H1 (cell line): ENCODE measurements around the gene WNT11. TPM values are rescaled to one million over a fixed set of nuclear protein-coding genes. Genes with fewer than 3 reads are reported as not detected.

ENCODE experiments used
- CTCF ChIA-PET: fragments of 300-600 bp; sonication (Branson Sonifier 250); formaldehyde crosslinking; loops from one replicate; lab custom pipeline; 2021; ENCODE audit not compliant: partially characterized antibody; lab: Charles Lee
- POLR2A ChIA-PET: fragments of 300-600 bp; sonication (Branson Sonifier 250); formaldehyde crosslinking; loops from one replicate; lab custom pipeline; 2021; ENCODE audit warnings: inconsistent platforms; ENCODE audit not compliant: partially characterized antibody; lab: Charles Lee
- DNase-seq, 2 experiments: peaks; one replicate each; pipeline versions ENCODE4 v3.0.0 to v3.0.0-alpha.2; 2010 to 2022; ENCODE audit warnings: low spot score in 2 of 2, low read depth in 1 of 2, mixed read lengths in 1 of 2
- FAIRE-seq: peaks from 2 replicates; lab custom pipeline; 2011; peaks lifted over from hg19 to GRCh38; lab: Jason Lieb, UNC
- H2AFZ ChIP-seq: 2 replicates; pipeline ENCODE4 v1.8.1; 2012; ENCODE audit warnings: low read length, inconsistent platforms
- H2AK5ac ChIP-seq: 2 replicates; pipeline ENCODE4 v1.6.1; 2013; ENCODE audit warnings: low read depth, low read length
- H2BK120ac ChIP-seq: replicated peaks from 2 replicates; pipeline ENCODE3; 2013; ENCODE audit warnings: low read depth, low read length, inconsistent platforms
- H2BK12ac ChIP-seq: 2 replicates; pipeline ENCODE4 v1.6.1; 2013; ENCODE audit warnings: low read depth, low read length
- H2BK15ac ChIP-seq: 2 replicates; pipeline ENCODE4 v1.6.1; 2013; ENCODE audit warnings: low read length
- H2BK20ac ChIP-seq: 2 replicates; pipeline ENCODE4 v1.6.1; 2013; ENCODE audit warnings: low read length
- H2BK5ac ChIP-seq: 2 replicates; pipeline ENCODE4 v1.6.1; 2013; ENCODE audit warnings: low read depth, low read length
- H3K14ac ChIP-seq: 2 replicates; pipeline ENCODE4 v1.6.1; 2013; ENCODE audit warnings: inconsistent platforms; ENCODE audit not compliant: insufficient read length
- H3K18ac ChIP-seq: 2 replicates; pipeline ENCODE4 v1.6.1; 2013; ENCODE audit warnings: low read length; ENCODE audit errors: extremely low read depth
- H3K23ac ChIP-seq: 2 replicates; pipeline ENCODE4 v1.6.1; 2013; ENCODE audit warnings: inconsistent platforms; ENCODE audit not compliant: insufficient read length
- H3K23me2 ChIP-seq: 2 replicates; pipeline ENCODE4 v1.6.1; 2013; ENCODE audit warnings: low read depth, low read length
- H3K27ac ChIP-seq: 2 replicates; pipeline ENCODE4 v1.6.1; 2011; ENCODE audit warnings: low read depth, low read length, inconsistent platforms
- H3K27me3 ChIP-seq, 4 experiments: replicated peaks in 1 of 4; 1 replicate in 1 of 4; 2 replicates in 3 of 4; pipeline versions ENCODE4 v1.6.1 to v1.8.1; 2011 to 2013; ENCODE audit warnings: low read length in 3 of 4, mild to moderate bottlenecking in 3 of 4, inconsistent platforms in 2 of 4, mixed read lengths in 2 of 4, moderate library complexity in 1 of 4; ENCODE audit not compliant: control insufficient read depth in 3 of 4, insufficient read depth in 3 of 4; ENCODE audit errors: extremely low read depth in 1 of 4
- H3K36me3 ChIP-seq, 4 experiments: 2 replicates each; pipeline versions ENCODE4 v1.6.1 to v1.8.1; 2011 to 2013; ENCODE audit warnings: mild to moderate bottlenecking in 4 of 4, low read length in 3 of 4, moderate library complexity in 2 of 4, control low read depth in 1 of 4, inconsistent platforms in 1 of 4; ENCODE audit not compliant: insufficient read depth in 4 of 4, control insufficient read depth in 2 of 4
- H3K4ac ChIP-seq: replicated peaks from 2 replicates; pipeline ENCODE3; 2013; ENCODE audit warnings: low read length, low read depth, mixed read lengths, inconsistent platforms; ENCODE audit not compliant: insufficient read length
- H3K4me1 ChIP-seq, 4 experiments: replicated peaks in 1 of 4; 1 replicate in 1 of 4; 2 replicates in 3 of 4; pipeline versions ENCODE4 v1.6.1 to v1.8.1; 2011 to 2013; ENCODE audit warnings: low read length in 3 of 4, inconsistent platforms in 2 of 4, mixed read lengths in 1 of 4; ENCODE audit not compliant: insufficient read depth in 4 of 4, control insufficient read depth in 3 of 4
- H3K4me2 ChIP-seq, 2 experiments: 2 replicates each; pipeline versions ENCODE4 v1.6.1 to v1.8.1; 2011 to 2013; ENCODE audit warnings: low read depth in 2 of 2, low read length in 2 of 2, control low read depth in 1 of 2, inconsistent platforms in 1 of 2, mild to moderate bottlenecking in 1 of 2; ENCODE audit not compliant: insufficient read depth in 1 of 2
- H3K4me3 ChIP-seq, 4 experiments: fragments of 200-600, 300-600 bp in 1 of 4; sonication (generic), shearing (Covaris generic), sonication (Bioruptor Twin) in 1 of 4; 2 replicates each; pipeline versions ENCODE4 v1.5.1 to v1.8.1; 2011 to 2016; ENCODE audit warnings: low read length in 4 of 4, low read depth in 3 of 4, control low read depth in 2 of 4, inconsistent platforms in 2 of 4, mild to moderate bottlenecking in 2 of 4, mixed read lengths in 1 of 4, moderate library complexity in 1 of 4; ENCODE audit not compliant: insufficient read depth in 2 of 4; ENCODE audit errors: extremely low read depth in 1 of 4
- H3K56ac ChIP-seq: replicated peaks from 2 replicates; pipeline ENCODE3; 2013; ENCODE audit warnings: low read depth, mild to moderate bottlenecking, mixed read lengths, low read length, inconsistent platforms; ENCODE audit not compliant: insufficient read length
- H3K79me1 ChIP-seq: 2 replicates; pipeline ENCODE4 v1.6.1; 2013; ENCODE audit warnings: low read depth, low read length, control low read depth
- H3K79me2 ChIP-seq, 2 experiments: 2 replicates each; pipeline versions ENCODE4 v1.6.1 to v1.8.1; 2012 to 2013; ENCODE audit warnings: low read length in 2 of 2, mild to moderate bottlenecking in 2 of 2, inconsistent platforms in 1 of 2; ENCODE audit not compliant: insufficient read depth in 2 of 2, control insufficient read depth in 1 of 2
- H3K9ac ChIP-seq, 4 experiments: replicated peaks in 1 of 4; 1 replicate in 1 of 4; 2 replicates in 3 of 4; pipeline versions ENCODE4 v1.6.1 to v1.8.1; 2011 to 2013; ENCODE audit warnings: low read depth in 3 of 4, low read length in 3 of 4, control low read depth in 2 of 4, mild to moderate bottlenecking in 2 of 4, moderate library complexity in 2 of 4, inconsistent platforms in 1 of 4; ENCODE audit errors: extremely low read depth in 1 of 4
- H3K9me3 ChIP-seq, 2 experiments: 2 replicates each; pipeline versions ENCODE4 v1.6.1 to v1.8.1; 2012 to 2013; ENCODE audit warnings: mild to moderate bottlenecking in 2 of 2, moderate library complexity in 2 of 2, control low read depth in 1 of 2, inconsistent platforms in 1 of 2, low read depth in 1 of 2, low read length in 1 of 2, mixed read lengths in 1 of 2; ENCODE audit not compliant: insufficient read depth in 2 of 2
- H4K20me1 ChIP-seq, 2 experiments: replicated peaks in 1 of 2; 2 replicates each; pipeline versions ENCODE3 to v1.8.1; 2011 to 2013; ENCODE audit warnings: inconsistent platforms in 2 of 2, low read length in 2 of 2, mild to moderate bottlenecking in 1 of 2; ENCODE audit not compliant: insufficient read depth in 2 of 2, control insufficient read depth in 1 of 2
- H4K5ac ChIP-seq: 2 replicates; pipeline ENCODE4 v1.6.1; 2013; ENCODE audit warnings: low read length, low read depth, mixed read lengths, inconsistent platforms; ENCODE audit not compliant: insufficient read length
- H4K8ac ChIP-seq: 2 replicates; pipeline ENCODE4 v1.8.0; 2013; ENCODE audit warnings: mild to moderate bottlenecking, moderate library complexity, low read length, inconsistent platforms; ENCODE audit not compliant: insufficient read depth; ENCODE audit errors: extremely low read depth
- H4K91ac ChIP-seq: replicated peaks from 2 replicates; pipeline ENCODE3; 2013; ENCODE audit warnings: low read length, mixed read lengths, inconsistent platforms; ENCODE audit not compliant: insufficient read length
- ATF2 ChIP-seq: IDR thresholded peaks from 2 replicates; pipeline ENCODE4 v1.6.1; 2012; ENCODE audit warnings: low read length, inconsistent platforms
- EP300 ChIP-seq, 2 experiments: IDR thresholded peaks; 1 replicate in 1 of 2; 2 replicates in 1 of 2; pipeline ENCODE4 v1.6.1; 2011 to 2012; ENCODE audit warnings: low read depth in 2 of 2, low read length in 2 of 2, mild to moderate bottlenecking in 2 of 2, borderline replicate concordance in 1 of 2, inconsistent platforms in 1 of 2, moderate library complexity in 1 of 2
- HDAC6 ChIP-seq: IDR thresholded peaks from one replicate; pipeline ENCODE4 v1.7.1; 2012; ENCODE audit warnings: low read depth, mild to moderate bottlenecking, inconsistent platforms, low read length, moderate library complexity
- KDM1A ChIP-seq: fragments of 200-600, 300-600 bp; sonication (generic); IDR thresholded peaks from 2 replicates; pipeline ENCODE4 v1.7.1; 2016; ENCODE audit warnings: mild to moderate bottlenecking, low read length, borderline replicate concordance
- PHF8 ChIP-seq: fragments of 200-600 bp; sonication (generic); conservative IDR thresholded peaks from 2 replicates; pipeline ENCODE4 v1.7.1; 2012; ENCODE audit warnings: low read depth, mild to moderate bottlenecking, inconsistent platforms, low read length, moderate library complexity
- RAD21 ChIP-seq, 2 experiments: IDR thresholded peaks in 1 of 2; conservative IDR thresholded peaks in 1 of 2; 2 replicates each; pipeline ENCODE4 v1.6.1; 2011; ENCODE audit warnings: low read depth in 2 of 2, low read length in 2 of 2, improper control_type of control experiment in 1 of 2, inconsistent platforms in 1 of 2, mild to moderate bottlenecking in 1 of 2, moderate library complexity in 1 of 2
- RNF2 ChIP-seq: fragments of 200-900, 300-1000 bp; sonication (generic); IDR thresholded peaks from 2 replicates; pipeline ENCODE4 v1.7.1; 2016; ENCODE audit warnings: borderline replicate concordance, low read depth, mild to moderate bottlenecking, antibody characterized with exemption, low read length; ENCODE audit not compliant: poor library complexity, severe bottlenecking; ENCODE audit errors: missing control alignments
- SP2 ChIP-seq: IDR thresholded peaks from 2 replicates; pipeline ENCODE4 v1.6.1; 2012; ENCODE audit warnings: mild to moderate bottlenecking, low read length, inconsistent platforms
- SUZ12 ChIP-seq: fragments of 200-600 bp; sonication (generic); IDR thresholded peaks from 2 replicates; pipeline ENCODE4 v1.6.1; 2012; ENCODE audit warnings: mild to moderate bottlenecking, inconsistent platforms, low read length, moderate library complexity, mixed read lengths
- WGBS, 2 experiments: shearing (Covaris generic) in 1 of 2; methylation state at CpG; one replicate each; pipeline versions ENCODE4 v1.1.6 to v1.1.7; 2013 to 2015; ENCODE audit warnings: low lambda C conversion rate in 2 of 2, mixed read lengths in 2 of 2, inconsistent platforms in 1 of 2, low coverage in 1 of 2, missing lambda C conversion rate in 1 of 2; ENCODE audit not compliant: insufficient replicate concordance in 2 of 2, insufficient coverage in 1 of 2, insufficient read length in 1 of 2; ENCODE audit errors: extremely low coverage in 1 of 2, missing lambda C conversion rate in 1 of 2; 5-methylcytosine and 5-hydroxymethylcytosine counted together
- polyA plus RNA-seq, 7 experiments: library from polyadenylated mRNA; depleted of rRNA in 3 of 7; stranded (reverse) in 5 of 7; unstranded in 2 of 7; fragments of >200 nt in 5 of 7; fragments of 200-250 nt in 2 of 7; gene quantifications; 1 replicate in 5 of 7; 2 replicates in 1 of 7; 4 replicates in 1 of 7; pipeline versions ENCODE4 v1.2.1 to v1.2.3, GENCODE V29; 2011 to 2013; ENCODE audit warnings: missing spikeins in 2 of 7, mixed read lengths in 2 of 7
- total RNA-seq: library from RNA; stranded (reverse); fragmentation: NEBNext Ultra II Directional; extraction: Animal tissue kit (Norgen Biotek cat#: 25700); gene quantifications from 2 replicates; pipeline ENCODE4 v1.2.1, GENCODE V29; 2021

Gene WNT11
- total and polyA plus RNA-seq, 2 of the 8 experiments (the other 6 are each of a cell fraction or from before 2014, with no cell fraction given), result 0.11 to 0.45 TPM

GRCh38 chr11:76148231-76148630, 58.1 kb downstream of the WNT11 start:
- no peak overlapping the region for H3K4me2 ChIP-seq
- H3K9ac ChIP-seq, result no peak overlapping the region
- ChIA-PET CTCF (interaction anchor here (1.0 to 2.3 kb wide), 2 partner anchors 169 to 251 kb away, joined by 3 to 13 read pairs; no protein-coding TSS in a partner anchor), POLR2A (no interaction called here)
- 91% methylated on average over 6 of the region's 6 CpGs; no CpG with 5 or more reads in 1 of the 2 experiments for WGBS, 2 experiments
- H3K9me3 ChIP-seq, result no peaks in the 10 kb centered on the region
- no peak overlapping the region for H2AFZ ChIP-seq
- H3K27me3 ChIP-seq, result peaks cover 0 to 11% (median 10%) of the 10 kb centered on the region in 4 experiments; a peak in 5 of 7 replicates
- peak overlapping the region; percentile 53 for H4K91ac ChIP-seq
- H2BK5ac ChIP-seq, result no peak overlapping the region
- H4K8ac ChIP-seq, result no peak overlapping the region
- no peak overlapping the region for H4K5ac ChIP-seq
- H2BK20ac ChIP-seq, result no peak overlapping the region
- H2BK120ac ChIP-seq, result no peak overlapping the region
- no peak for FAIRE-seq
- H3K79me1 ChIP-seq, result no peaks in the 10 kb centered on the region
- no peak overlapping the region for H3K18ac ChIP-seq
- H3K14ac ChIP-seq, result no peak overlapping the region
- H2AK5ac ChIP-seq, result no peak overlapping the region
- no peak overlapping the region for H3K4ac ChIP-seq
- H3K36me3 ChIP-seq, result no peaks in the 10 kb centered on the region
- H3K23me2 ChIP-seq, result no peaks in the 10 kb centered on the region
- H3K56ac ChIP-seq, result no peak overlapping the region
- peaks cover 0 to 3% (median 2%) of the 10 kb centered on the region in 4 experiments; a peak in 2 of 7 replicates for H3K4me1 ChIP-seq
- no peaks in the 10 kb centered on the region for H4K20me1 ChIP-seq
- no peak overlapping the region for H3K23ac ChIP-seq
- H2BK12ac ChIP-seq, result no peak overlapping the region
- no peak for DNase-seq
- no peak overlapping the region for H3K27ac ChIP-seq
- H2BK15ac ChIP-seq, result no peak overlapping the region
- H3K4me3 ChIP-seq, result no peak overlapping the region
- no peaks in the 10 kb centered on the region for H3K79me2 ChIP-seq
- TF ChIP-seq SUZ12 (no peak), ATF2 (no peak), PHF8 (no peak), RAD21 (IDR thresholded peaks at IDR 0.05 in 1 of 2, conservative IDR thresholded peaks at IDR 0.05 in 1 of 2; ENCODE audit: low read depth in 2 of 2, low read length in 2 of 2) (no peak), KDM1A (no peak), HDAC6 (no peak), EP300 (IDR thresholded peaks at IDR 0.05; ENCODE audit: borderline replicate concordance in 1 of 2, low read depth in 2 of 2, low read length in 2 of 2) (no peak), SP2 (no peak), RNF2 (no peak)
